CD14-positive monocyte (primary cell): ENCODE data around the gene PI3. TPM values are rescaled to one million over a fixed set of nuclear protein-coding genes. Genes with fewer than 3 reads are reported as not detected.

ENCODE experiments used
- DNase-seq, 3 donors: peaks; one replicate each; pipeline ENCODE4 v3.0.0-alpha.2; 2011 to 2022
- H2AFZ ChIP-seq: 2 replicates; pipeline ENCODE4 v1.6.0; 2012; ENCODE audit warnings: mild to moderate bottlenecking, low read depth, low read length, inconsistent platforms; ENCODE audit not compliant: insufficient read depth, poor library complexity, severe bottlenecking
- H3K27ac ChIP-seq, 2 donors: 1 replicate in 1 of 2; 2 replicates in 1 of 2; pipeline ENCODE4 v1.5.1; 2012 to 2013; ENCODE audit warnings: low read length in 2 of 2, control low read depth in 1 of 2, inconsistent platforms in 1 of 2, low read depth in 1 of 2, mild to moderate bottlenecking in 1 of 2
- H3K27me3 ChIP-seq, 2 donors: one replicate each; pipeline versions ENCODE4 v1.6.0 to v1.6.1; 2011 to 2013; ENCODE audit warnings: low read length in 2 of 2; ENCODE audit not compliant: control insufficient read depth in 2 of 2, insufficient read depth in 2 of 2
- H3K36me3 ChIP-seq, 2 donors: replicated peaks in 1 of 2; 1 replicate in 1 of 2; 2 replicates in 1 of 2; pipeline versions ENCODE4 v1.5.1 to v1.6.1; 2012 to 2013; ENCODE audit warnings: low read length in 2 of 2, control low read depth in 1 of 2, inconsistent platforms in 1 of 2, mild to moderate bottlenecking in 1 of 2; ENCODE audit not compliant: insufficient read depth in 2 of 2, control insufficient read depth in 1 of 2
- H3K4me1 ChIP-seq, 2 donors: 1 replicate in 1 of 2; 2 replicates in 1 of 2; pipeline versions ENCODE4 v1.5.1 to v1.6.1; 2012 to 2013; ENCODE audit warnings: low read length in 2 of 2, control low read depth in 1 of 2, inconsistent platforms in 1 of 2, mild to moderate bottlenecking in 1 of 2, moderate library complexity in 1 of 2; ENCODE audit not compliant: insufficient read depth in 2 of 2, control insufficient read depth in 1 of 2
- H3K4me2 ChIP-seq: replicated peaks from 2 replicates; pipeline ENCODE3; 2012; ENCODE audit warnings: low read length, moderate library complexity, mild to moderate bottlenecking; ENCODE audit not compliant: poor library complexity, severe bottlenecking; ENCODE audit errors: extremely low read depth
- H3K4me3 ChIP-seq, 3 experiments: fragments of 200-600 bp in 1 of 3; sonication (generic) in 1 of 3; replicated peaks in 1 of 3; 1 replicate in 2 of 3; 2 replicates in 1 of 3; pipeline ENCODE4 v1.5.1; 2011 to 2013; ENCODE audit warnings: low read length in 3 of 3, mild to moderate bottlenecking in 3 of 3, control low read depth in 2 of 3, low read depth in 2 of 3, inconsistent platforms in 1 of 3, moderate library complexity in 1 of 3
- H3K79me2 ChIP-seq: 2 replicates; pipeline ENCODE4 v1.6.0; 2012; ENCODE audit warnings: mild to moderate bottlenecking, control low read depth, inconsistent platforms, low read length, moderate library complexity; ENCODE audit not compliant: insufficient read depth
- H3K9ac ChIP-seq: 2 replicates; pipeline ENCODE4 v1.6.0; 2017; ENCODE audit warnings: low read length, mild to moderate bottlenecking; ENCODE audit not compliant: insufficient read depth, poor library complexity, severe bottlenecking
- H3K9me3 ChIP-seq, 2 donors: replicated peaks in 1 of 2; 1 replicate in 1 of 2; 2 replicates in 1 of 2; pipeline versions ENCODE4 v1.5.1 to v1.6.1; 2012 to 2013; ENCODE audit warnings: low read length in 2 of 2, control low read depth in 1 of 2; ENCODE audit not compliant: control insufficient read depth in 1 of 2, insufficient read depth in 1 of 2
- H4K20me1 ChIP-seq: 2 replicates; pipeline ENCODE4 v1.6.0; 2012; ENCODE audit warnings: mild to moderate bottlenecking, low read length, control low read depth, moderate library complexity; ENCODE audit not compliant: insufficient read depth
- H3K27ac Mint-ChIP-seq, 7 donors: one replicate each; pipeline ENCODE4 v1.8.0; 2020; ENCODE audit warnings: mild to moderate bottlenecking in 7 of 7, mixed read lengths in 7 of 7, moderate library complexity in 6 of 7, inconsistent platforms in 2 of 7
- H3K27me3 Mint-ChIP-seq, 3 donors: one replicate each; pipeline ENCODE4 v1.8.0; 2021 to 2022; ENCODE audit warnings: low read depth in 3 of 3, mild to moderate bottlenecking in 3 of 3, mixed read lengths in 3 of 3, moderate library complexity in 3 of 3, inconsistent platforms in 1 of 3
- H3K36me3 Mint-ChIP-seq, 2 donors: one replicate each; pipeline ENCODE4 v1.8.0; 2020; ENCODE audit warnings: mixed read lengths in 2 of 2, inconsistent platforms in 1 of 2, mild to moderate bottlenecking in 1 of 2
- H3K4me1 Mint-ChIP-seq: one replicate; pipeline ENCODE4 v1.8.0; 2020; ENCODE audit warnings: mild to moderate bottlenecking, mixed read lengths
- H3K4me3 Mint-ChIP-seq, 2 donors: one replicate each; pipeline ENCODE4 v1.8.0; 2020; ENCODE audit warnings: mild to moderate bottlenecking in 2 of 2, mixed read lengths in 2 of 2, moderate library complexity in 1 of 2
- H3K9me3 Mint-ChIP-seq, 7 donors: one replicate each; pipeline ENCODE4 v1.8.0; 2020 to 2022; ENCODE audit warnings: mixed read lengths in 7 of 7, mild to moderate bottlenecking in 6 of 7, moderate library complexity in 6 of 7, inconsistent platforms in 2 of 7
- CTCF ChIP-seq: fragments of 200-600 bp; IDR thresholded peaks from one replicate; pipeline ENCODE4 v1.8.0; 2022; ENCODE audit warnings: antibody characterized with exemption, mild to moderate bottlenecking
- WGBS: methylation state at CpG from one replicate; pipeline ENCODE4 v1.1.5; 2013; ENCODE audit warnings: missing lambda C conversion rate; ENCODE audit not compliant: insufficient coverage; 5-methylcytosine and 5-hydroxymethylcytosine counted together
- intact Hi-C, 2 donors: fragments of 100-400 bp; cut with micrococcal nuclease; formaldehyde crosslinking; loops; one replicate each; pipeline versions ENCODE4 v1.15.0 to v1.15.1; 2023
- polyA plus RNA-seq, 3 donors: library from polyadenylated mRNA; depleted of rRNA in 1 of 3; unstranded in 2 of 3; stranded (reverse) in 1 of 3; fragments of 300-500 nt in 2 of 3; fragments of >200 nt in 1 of 3; fragmentation: Illumina TruSeq in 2 of 3; gene quantifications; 1 replicate in 2 of 3; 2 replicates in 1 of 3; pipeline ENCODE4 v1.2.3, GENCODE V29; 2012 to 2021

The PI3 gene
- polyA plus RNA-seq, 3 donors: not detected

DNA sequence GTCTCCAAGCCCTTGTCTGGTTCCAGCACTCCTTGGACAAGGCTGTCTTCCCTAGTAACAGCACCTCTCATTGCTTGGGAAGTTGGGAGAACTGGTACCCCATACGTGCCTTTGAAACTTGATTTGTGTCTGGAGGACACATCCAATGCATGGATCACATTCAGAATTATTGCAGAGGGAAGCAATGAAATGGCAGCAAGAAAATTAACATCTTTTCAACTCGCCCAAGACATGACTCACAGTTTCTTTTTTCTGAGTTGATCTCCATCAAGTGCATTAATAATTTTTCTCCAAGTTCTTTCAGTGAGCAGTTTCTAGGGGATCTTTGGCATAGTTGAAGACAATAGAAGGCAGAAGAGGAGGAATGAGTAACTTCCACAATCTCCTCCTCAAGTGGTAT, 22.3 kb upstream of the PI3 start:
- no peak overlapping the region for H3K27ac Mint-ChIP-seq
- DNase-seq: no peak
- H3K9me3 ChIP-seq: peaks cover 15 to 25% of the 10 kb centered on the region in 2 donors
- peaks cover 9 to 16% of the 10 kb centered on the region in 2 donors for H3K36me3 Mint-ChIP-seq
- peaks cover 4 to 9% of the 10 kb centered on the region in 2 donors for H3K27me3 ChIP-seq
- intact Hi-C loops: no loop called here
- H3K4me1 Mint-ChIP-seq: peaks cover 33% of the 10 kb centered on the region
- no peaks in the 10 kb centered on the region for H4K20me1 ChIP-seq
- peaks cover 28 to 38% (median 35%) of the 10 kb centered on the region in 7 donors for H3K9me3 Mint-ChIP-seq
- peaks cover 21 to 25% of the 10 kb centered on the region in 2 donors for H3K4me1 ChIP-seq
- H2AFZ ChIP-seq: no peak overlapping the region
- no peak overlapping the region for H3K4me3 Mint-ChIP-seq
- no peak overlapping the region for H3K9ac ChIP-seq
- no peak for TF ChIP-seq CTCF
- H3K4me2 ChIP-seq: no peak overlapping the region
- H3K36me3 ChIP-seq: no peaks in the 10 kb centered on the region
- no CpG with 5 or more reads among the region's 2 CpGs for WGBS
- H3K79me2 ChIP-seq: no peaks in the 10 kb centered on the region
- H3K27me3 Mint-ChIP-seq: peaks cover 13 to 25% (median 14%) of the 10 kb centered on the region in 3 donors
- no peak overlapping the region for H3K4me3 ChIP-seq
- no peak overlapping the region for H3K27ac ChIP-seq

DNA sequence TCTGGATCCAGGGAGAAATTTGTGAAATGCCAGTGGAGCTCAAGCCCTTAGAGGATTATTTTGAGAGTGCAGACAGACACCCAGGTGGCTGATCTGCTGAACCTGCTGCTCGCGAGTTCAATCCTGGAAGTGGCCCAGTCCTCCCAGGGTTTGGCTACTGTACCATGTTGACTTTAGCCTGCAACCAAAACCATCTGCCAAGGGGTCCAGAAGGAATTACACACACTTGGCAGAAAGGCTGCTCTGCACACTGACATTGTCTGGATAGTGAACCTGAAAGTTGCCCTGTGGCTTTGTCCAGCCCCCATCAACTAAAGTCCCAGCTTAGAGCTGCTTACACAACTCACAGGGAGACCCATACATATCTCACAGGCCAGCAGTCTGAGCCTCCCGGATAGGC, 21.6 kb upstream of the PI3 start:
- Mint-ChIP-seq H3K36me3 (peaks cover 9 to 16% of the 10 kb centered on the region in 2 donors), H3K9me3 (peaks cover 32 to 43% (median 40%) of the 10 kb centered on the region in 7 donors), H3K27me3 (peaks cover 12 to 25% (median 13%) of the 10 kb centered on the region in 3 donors), H3K4me3 (no peak overlapping the region), H3K27ac (peak overlapping the region in 4 of 7 donors; percentile 48 to 92 (median 88)), H3K4me1 (peaks cover 33% of the 10 kb centered on the region)
- H3K27me3 ChIP-seq: peaks cover 4 to 9% of the 10 kb centered on the region in 2 donors
- peak overlapping the region; percentile 34 to 81 for H3K27ac ChIP-seq
- peaks cover 22 to 33% of the 10 kb centered on the region in 2 donors for H3K9me3 ChIP-seq
- no peak overlapping the region for H3K4me2 ChIP-seq
- no peak for TF ChIP-seq CTCF
- H3K79me2 ChIP-seq: no peaks in the 10 kb centered on the region
- DNase-seq: no peak
- no peaks in the 10 kb centered on the region for H4K20me1 ChIP-seq
- no peak overlapping the region for H3K9ac ChIP-seq
- 94% methylated on average over 3 of the region's 3 CpGs for WGBS
- no peaks in the 10 kb centered on the region for H3K36me3 ChIP-seq
- intact Hi-C loops: no loop called here
- H3K4me1 ChIP-seq: peaks cover 21 to 25% of the 10 kb centered on the region in 2 donors
- peak overlapping the region; percentile 4 for H2AFZ ChIP-seq
- H3K4me3 ChIP-seq: no peak overlapping the region
